HepG2 (cell line): Measurements from ENCODE around the gene NPNT. TPM values are rescaled to one million over a fixed set of nuclear protein-coding genes. Genes with fewer than 3 reads are reported as not detected.

Experiments used
- ATAC-seq: fragments of 200-7000 bp; cut with Tn5 transposase; 3 replicates; pipeline ENCODE4 v1.9.1; 2020; ENCODE audit warnings: mild to moderate bottlenecking, moderate library complexity
- BruUV-seq: library from RNA; stranded (reverse); fragments of 400-500 nt; replicated peaks from 2 replicates; lab custom pipeline; 2021; lab: Mats Ljungman, UMichigan
- CTCF ChIA-PET: fragments of 300-600 bp; formaldehyde crosslinking; extraction: SDS; loops from one replicate; lab custom pipeline; 2021; ENCODE audit warnings: low total read pairs, inconsistent platforms, low intra/inter-chr PET ratio; lab: Yijun Ruan, JAX
- POLR2A ChIA-PET: fragments of 350-600 bp; sonication (Branson Sonifier 250); formaldehyde crosslinking; loops from one replicate; lab custom pipeline; 2020; ENCODE audit warnings: antibody characterized with exemption, inconsistent platforms; lab: Yijun Ruan, JAX
- DNase-seq: peaks from one replicate; pipeline ENCODE4 v3.0.0-alpha.2; 2015; ENCODE audit warnings: low spot score
- FAIRE-seq: peaks from 3 replicates; lab custom pipeline; 2011; peaks lifted over from hg19 to GRCh38; lab: Jason Lieb, UNC
- H2AFZ ChIP-seq: one replicate; pipeline ENCODE4 v1.6.1; 2011; ENCODE audit warnings: low read length, inconsistent platforms
- H3K27ac ChIP-seq: fragments of 300-600 bp; 3 replicates; pipeline ENCODE4 v1.8.0; 2011; ENCODE audit warnings: mixed run types, mild to moderate bottlenecking, mixed read lengths, low read length, inconsistent platforms; ENCODE audit not compliant: insufficient read depth; ENCODE audit errors: extremely low read length
- H3K27me3 ChIP-seq, 2 experiments: fragments of 200-600 bp in 1 of 2; 2 replicates in 1 of 2; 3 replicates in 1 of 2; pipeline versions ENCODE4 v1.6.0 to v1.8.0; 2011; ENCODE audit warnings: low read length in 2 of 2, mild to moderate bottlenecking in 2 of 2, moderate library complexity in 2 of 2, inconsistent platforms in 1 of 2; ENCODE audit not compliant: insufficient read depth in 2 of 2, control insufficient read depth in 1 of 2
- H3K36me3 ChIP-seq, 2 experiments: fragments of 200-600 bp in 1 of 2; replicated peaks in 1 of 2; 2 replicates in 1 of 2; 3 replicates in 1 of 2; pipeline versions ENCODE4 v1.5.1 to v1.8.0; 2011; ENCODE audit warnings: low read length in 2 of 2, inconsistent platforms in 1 of 2; ENCODE audit not compliant: insufficient read depth in 2 of 2, control insufficient read depth in 1 of 2
- H3K4me1 ChIP-seq: 2 replicates; pipeline ENCODE4 v1.5.1; 2012; ENCODE audit warnings: low read length, inconsistent platforms; ENCODE audit not compliant: insufficient read depth
- H3K4me2 ChIP-seq: 2 replicates; pipeline ENCODE4 v1.6.0; 2011; ENCODE audit warnings: low read depth, low read length, inconsistent platforms
- H3K4me3 ChIP-seq, 3 experiments: fragments of 200-600 bp in 1 of 3; sonication (generic), shearing (Covaris generic) in 1 of 3; replicated peaks in 1 of 3; 2 replicates each; pipeline ENCODE4 v1.5.1; 2011 to 2016; ENCODE audit warnings: low read length in 3 of 3, inconsistent platforms in 2 of 3, low read depth in 2 of 3, mild to moderate bottlenecking in 2 of 3, control low read depth in 1 of 3, mixed read lengths in 1 of 3; ENCODE audit not compliant: insufficient read depth in 1 of 3
- H3K79me2 ChIP-seq: one replicate; pipeline ENCODE4 v1.6.1; 2011; ENCODE audit warnings: low read length, inconsistent platforms; ENCODE audit not compliant: insufficient read depth
- H3K9ac ChIP-seq: 2 replicates; pipeline ENCODE4 v1.6.0; 2011; ENCODE audit warnings: mild to moderate bottlenecking, low read depth, low read length, inconsistent platforms; ENCODE audit not compliant: insufficient read depth
- H3K9me3 ChIP-seq: 2 replicates; pipeline ENCODE4 v1.5.1; 2012; ENCODE audit warnings: mild to moderate bottlenecking, low read length
- H4K20me1 ChIP-seq: 2 replicates; pipeline ENCODE4 v1.6.0; 2011; ENCODE audit warnings: inconsistent platforms, mild to moderate bottlenecking, low read length, moderate library complexity; ENCODE audit not compliant: insufficient read depth
- BORCS8-MEF2B ChIP-seq: sonication (generic); formaldehyde crosslinking; IDR thresholded peaks from 2 replicates; pipeline ENCODE4 v1.8.0; 2022; ENCODE audit warnings: mild to moderate bottlenecking, missing genetic modification reagents
- CC2D1A ChIP-seq: sonication (generic); formaldehyde crosslinking; IDR thresholded peaks from 2 replicates; pipeline ENCODE4 v1.8.1; 2023; ENCODE audit warnings: mild to moderate bottlenecking, missing genetic modification reagents
- ELF3 ChIP-seq: IDR thresholded peaks from 2 replicates; pipeline ENCODE4 v1.6.1; 2016; ENCODE audit warnings: missing genetic modification reagents, missing compliant biosample characterization
- FOXO1 ChIP-seq: sonication (generic); formaldehyde crosslinking; IDR thresholded peaks from 2 replicates; pipeline ENCODE4 v1.4.0; 2020; ENCODE audit warnings: missing genetic modification reagents
- KAT8 ChIP-seq: IDR thresholded peaks from 2 replicates; pipeline ENCODE4 v1.6.1; 2016; ENCODE audit warnings: missing genetic modification reagents, missing compliant biosample characterization
- KDM5B ChIP-seq: sonication (generic); formaldehyde crosslinking; IDR thresholded peaks from 2 replicates; pipeline ENCODE4 v1.4.0; 2020; ENCODE audit warnings: missing genetic modification reagents, mild to moderate bottlenecking, borderline replicate concordance
- KMT2B ChIP-seq: IDR thresholded peaks from 2 replicates; pipeline ENCODE4 v1.6.1; 2016; ENCODE audit warnings: missing genetic modification reagents, missing compliant biosample characterization
- MATR3 ChIP-seq: sonication (generic); formaldehyde crosslinking; IDR thresholded peaks from 2 replicates; pipeline ENCODE4 v1.4.0; 2020; ENCODE audit warnings: missing genetic modification reagents
- NR2F1 ChIP-seq, 2 experiments: fragments of 450-650 bp in 1 of 2; formaldehyde crosslinking in 1 of 2; IDR thresholded peaks; 2 replicates each; pipeline versions ENCODE4 v1.5.0 to v1.6.1; 2016 to 2020; ENCODE audit warnings: mild to moderate bottlenecking in 1 of 2, missing compliant biosample characterization in 1 of 2, missing genetic modification reagents in 1 of 2, moderate library complexity in 1 of 2
- POLR2AphosphoS5 ChIP-seq: IDR thresholded peaks from 2 replicates; pipeline ENCODE4 v1.6.1; 2012; ENCODE audit warnings: low read depth, low read length
- SKI ChIP-seq: fragments of 450-650 bp; IDR thresholded peaks from one replicate; pipeline ENCODE4 v1.6.1; 2018; ENCODE audit warnings: mild to moderate bottlenecking; ENCODE audit not compliant: partially characterized antibody
- SNAI1 ChIP-seq: sonication (generic); formaldehyde crosslinking; IDR thresholded peaks from 2 replicates; pipeline ENCODE4 v1.5.0; 2020; ENCODE audit warnings: mild to moderate bottlenecking, missing genetic modification reagents, borderline replicate concordance
- TCF7L2 ChIP-seq: IDR thresholded peaks from 2 replicates; pipeline ENCODE4 v1.6.1; 2011; ENCODE audit warnings: mild to moderate bottlenecking, low read depth, low read length, moderate library complexity
- THAP11 ChIP-seq: IDR thresholded peaks from 2 replicates; pipeline ENCODE4 v1.6.1; 2016; ENCODE audit warnings: missing biosample characterization, missing genetic modification reagents
- ZGPAT ChIP-seq: IDR thresholded peaks from 2 replicates; pipeline ENCODE4 v1.6.1; 2016; ENCODE audit warnings: mild to moderate bottlenecking
- ZNF589 ChIP-seq: sonication (generic); formaldehyde crosslinking; conservative IDR thresholded peaks from 2 replicates; pipeline ENCODE4 v1.8.0; 2022; ENCODE audit warnings: mild to moderate bottlenecking, moderate library complexity, missing genetic modification reagents
- ZNF883 ChIP-seq: sonication (generic); formaldehyde crosslinking; IDR thresholded peaks from 2 replicates; pipeline ENCODE4 v1.5.1; 2020; ENCODE audit warnings: mild to moderate bottlenecking, missing genetic modification reagents; ENCODE audit errors: not compliant biosample characterization
- WGBS: methylation state at CpG from one replicate; pipeline ENCODE4 v1.1.6; 2017; ENCODE audit warnings: low lambda C conversion rate; 5-methylcytosine and 5-hydroxymethylcytosine counted together
- in situ Hi-C: cut with HindIII; loops from 2 replicates; pipeline ENCODE4 v1.10.0; 2017; ENCODE audit warnings: low pct_unique_long_range_greater_than_20kb; ENCODE audit not compliant: extremely low pct_ligation_motif_present
- intact Hi-C: fragments of 100-400 bp; cut with micrococcal nuclease; formaldehyde crosslinking; loops from one replicate; pipeline ENCODE4 v1.10.0; 2022; ENCODE audit not compliant: unreplicated experiment
- polyA plus RNA-seq, 8 experiments: library from polyadenylated mRNA; depleted of rRNA in 3 of 8; stranded (reverse) in 7 of 8; unstranded in 1 of 8; fragments of >200 nt; fragmentation: Illumina TruSeq in 4 of 8; extraction: Trizol in 4 of 8; gene quantifications; 2 replicates each; pipeline versions ENCODE4 v1.2.1 to v1.2.3, GENCODE V29; 2011 to 2016; ENCODE audit warnings: low read depth in 4 of 8, missing spikeins in 1 of 8, mixed read lengths in 1 of 8; ENCODE audit not compliant: insufficient read depth in 1 of 8
- total RNA-seq, 5 experiments: library from RNA; depleted of rRNA; stranded (reverse); fragments of >200 nt; fragmentation: Illumina TruSeq; extraction: Trizol; gene quantifications; 2 replicates each; pipeline ENCODE4 v1.2.3, GENCODE V29; 2016; ENCODE audit warnings: low read depth in 1 of 5
- TF ChIP-seq, protein P1 (sequence below): sonication (generic); formaldehyde crosslinking; IDR thresholded peaks from 2 replicates; pipeline ENCODE4 v1.5.1; 2020; ENCODE audit warnings: missing genetic modification reagents, mild to moderate bottlenecking, borderline replicate concordance
- TF ChIP-seq, protein P2 (sequence below): sonication (generic); formaldehyde crosslinking; IDR thresholded peaks from 2 replicates; pipeline ENCODE4 v1.5.0; 2020; ENCODE audit warnings: missing genetic modification reagents, mild to moderate bottlenecking, borderline replicate concordance
- TF ChIP-seq, protein P3 (sequence below): sonication (generic); formaldehyde crosslinking; IDR thresholded peaks from 2 replicates; pipeline ENCODE4 v1.4.0; 2020; ENCODE audit warnings: missing genetic modification reagents

Gene NPNT
- total and polyA plus RNA-seq, 2 of the 13 experiments (the other 11 are each of a cell fraction or from before 2014, with no cell fraction given) = 1.1 to 19.1 TPM

DNA sequence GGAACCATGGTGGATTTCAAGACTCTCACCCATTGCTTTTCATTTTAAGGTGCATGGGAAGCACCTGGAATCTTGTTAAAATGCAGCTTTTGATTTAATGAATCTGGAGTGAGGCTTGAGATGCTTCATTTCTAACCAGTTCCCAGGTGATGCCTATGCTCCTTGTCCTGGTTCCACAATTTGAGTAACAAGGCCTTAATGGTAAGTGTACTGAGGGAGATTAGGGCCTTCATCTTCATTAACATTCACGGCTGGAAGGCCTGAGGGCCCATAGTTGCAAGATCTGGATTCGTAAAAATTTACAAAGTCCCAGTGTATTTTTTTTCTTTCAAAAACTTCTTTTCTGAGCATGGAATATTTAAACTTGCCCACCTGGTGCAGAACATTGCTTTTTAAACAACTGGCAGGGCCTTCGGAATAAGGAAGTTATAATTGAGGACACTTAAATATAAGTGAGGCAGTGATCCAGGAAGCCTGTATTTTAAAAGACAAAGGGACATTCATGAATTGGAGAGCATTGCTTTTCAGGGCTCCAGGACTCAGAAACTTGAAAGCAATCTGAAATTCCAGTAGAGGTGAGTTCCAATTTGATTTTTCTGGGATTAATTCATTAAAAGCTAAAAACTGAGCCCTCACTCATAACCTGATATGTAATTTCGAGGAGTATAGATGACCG is 77.8 kb downstream of the NPNT start:
- no peak for FAIRE-seq

More for the DNA sequence above, 77.8 kb downstream of the NPNT start:
- POLR2A ChIA-PET = no interaction called here
- TF ChIP-seq KMT2B (no peak), CC2D1A (CRISPR knock-in tag) (no peak), ZNF883 (no peak), KAT8 (no peak), KDM5B (CRISPR knock-in tag) (no peak), ELF3 (CRISPR knock-in tag) (no peak), BORCS8-MEF2B (no peak), FOXO1 (CRISPR knock-in tag) (no peak), POLR2AphosphoS5 (no peak), SKI (no peak), THAP11 (CRISPR knock-in tag) (no peak), SNAI1 (no peak), NR2F1 (CRISPR knock-in tag; IDR thresholded peaks at IDR 0.05) (no peak), ZNF589 (no peak), ZGPAT (CRISPR knock-in tag) (no peak), TCF7L2 (no peak), MATR3 (no peak)
- TF ChIP-seq, protein P1, sequence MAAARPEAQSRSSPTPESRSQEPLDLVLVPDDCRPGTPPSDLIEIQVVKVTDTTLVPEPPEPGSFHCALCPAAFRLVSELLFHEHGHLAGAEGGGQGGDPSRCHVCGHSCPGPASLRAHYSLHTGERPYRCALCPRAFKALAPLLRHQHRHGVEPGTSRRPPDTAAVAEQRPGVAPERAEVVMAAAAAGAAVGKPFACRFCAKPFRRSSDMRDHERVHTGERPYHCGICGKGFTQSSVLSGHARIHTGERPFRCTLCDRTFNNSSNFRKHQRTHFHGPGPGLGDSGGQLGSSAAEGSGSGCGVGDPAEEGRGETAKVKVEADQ (CRISPR knock-in tag) = no peak
- TF ChIP-seq, protein P2, sequence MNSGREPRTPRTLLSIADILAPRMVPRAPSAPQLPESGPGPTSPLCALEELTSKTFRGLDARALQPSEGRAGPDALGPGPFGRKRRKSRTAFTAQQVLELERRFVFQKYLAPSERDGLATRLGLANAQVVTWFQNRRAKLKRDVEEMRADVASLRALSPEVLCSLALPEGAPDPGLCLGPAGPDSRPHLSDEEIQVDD = no peak
- TF ChIP-seq, protein P3, sequence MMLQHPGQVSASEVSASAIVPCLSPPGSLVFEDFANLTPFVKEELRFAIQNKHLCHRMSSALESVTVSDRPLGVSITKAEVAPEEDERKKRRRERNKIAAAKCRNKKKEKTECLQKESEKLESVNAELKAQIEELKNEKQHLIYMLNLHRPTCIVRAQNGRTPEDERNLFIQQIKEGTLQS (CRISPR knock-in tag) = no peak
- no peaks in the 10 kb centered on the region for H3K27me3 ChIP-seq
- BruUV-seq = no TSS peak
- H4K20me1 ChIP-seq = no peaks in the 10 kb centered on the region
- no peak overlapping the region for H2AFZ ChIP-seq
- 81% methylated on average over 5 of the region's 5 CpGs for WGBS
- no peak overlapping the region for H3K27ac ChIP-seq
- DNase-seq = no peak
- H3K4me3 ChIP-seq = no peak overlapping the region
- H3K4me1 ChIP-seq = no peaks in the 10 kb centered on the region
- in situ Hi-C loops = no loop called here
- no peaks in the 10 kb centered on the region for H3K9me3 ChIP-seq
- CTCF ChIA-PET = no interaction called here
- no peak overlapping the region for H3K9ac ChIP-seq
- no peak for ATAC-seq
- no peaks in the 10 kb centered on the region for H3K79me2 ChIP-seq
- intact Hi-C loops = no loop called here
- H3K36me3 ChIP-seq = no peaks in the 10 kb centered on the region
- no peak overlapping the region for H3K4me2 ChIP-seq
